ENCODE results near the gene ENPP3.

ENPP3 gene

GRCh38 chr6:131782764-131783163, 145.7 kb downstream of the ENPP3 start:
- no peaks in the 10 kb centered on the region for H3K36me3 ChIP-seq (ENCODE audit: low read length)
- H4K20me1 ChIP-seq (ENCODE audit: low read depth, low read length) = no peaks in the 10 kb centered on the region
- no peak for TF ChIP-seq EZH2phosphoT487 (conservative IDR thresholded peaks at IDR 0.05; ENCODE audit: low read length)
- TF ChIP-seq CTCF (IDR thresholded peaks at IDR 0.05; ENCODE audit: insufficient read depth, low read length, poor library complexity, severe bottlenecking) = no peak
- no peaks in the 10 kb centered on the region for H3K79me2 ChIP-seq (ENCODE audit: insufficient read depth, low read length)
- H3K9ac ChIP-seq (ENCODE audit: low read length) = no peak overlapping the region
- H3K9me3 ChIP-seq (ENCODE audit: insufficient read depth, low read length) = no peaks in the 10 kb centered on the region
- H3K4me3 ChIP-seq (ENCODE audit: insufficient read depth, low read length, poor library complexity, severe bottlenecking) = no peak overlapping the region
- no peaks in the 10 kb centered on the region for H3K27me3 ChIP-seq (ENCODE audit: low read length)
- no peaks in the 10 kb centered on the region for H3K9me2 ChIP-seq (replicated peaks; ENCODE audit: insufficient read depth, low read length)
- no peak overlapping the region for H2AFZ ChIP-seq (ENCODE audit: low read depth, low read length, severe bottlenecking)
- H3F3A ChIP-seq (ENCODE audit: insufficient read depth) = no peaks in the 10 kb centered on the region
- no peak overlapping the region for H3K27ac ChIP-seq (ENCODE audit: low read depth, low read length)
- H3K4me2 ChIP-seq (ENCODE audit: low read depth, low read length, poor library complexity, severe bottlenecking) = no peak overlapping the region

GRCh38 chr6:131784561-131784960, 147.5 kb downstream of the ENPP3 start:
- Histone ChIP-seq H3K4me3 (ENCODE audit: insufficient read depth, low read length, poor library complexity, severe bottlenecking) (no peak overlapping the region), H3K9me3 (ENCODE audit: insufficient read depth, low read length) (no peaks in the 10 kb centered on the region), H3K79me2 (ENCODE audit: insufficient read depth, low read length) (no peaks in the 10 kb centered on the region), H4K20me1 (ENCODE audit: low read depth, low read length) (no peaks in the 10 kb centered on the region), H3K9ac (ENCODE audit: low read length) (no peak overlapping the region), H3K4me2 (ENCODE audit: low read depth, low read length, poor library complexity, severe bottlenecking) (no peak overlapping the region), H3K9me2 (replicated peaks; ENCODE audit: insufficient read depth, low read length) (no peaks in the 10 kb centered on the region), H3K27me3 (ENCODE audit: low read length) (no peaks in the 10 kb centered on the region), H2AFZ (ENCODE audit: low read depth, low read length, severe bottlenecking) (no peak overlapping the region), H3K27ac (ENCODE audit: low read depth, low read length) (no peak overlapping the region), H3F3A (ENCODE audit: insufficient read depth) (no peaks in the 10 kb centered on the region), H3K36me3 (ENCODE audit: low read length) (no peaks in the 10 kb centered on the region)
- TF ChIP-seq EZH2phosphoT487 (conservative IDR thresholded peaks at IDR 0.05; ENCODE audit: low read length) (no peak), CTCF (IDR thresholded peaks at IDR 0.05; ENCODE audit: insufficient read depth, low read length, poor library complexity, severe bottlenecking) (no peak)

- TF ChIP-seq CTCF (IDR thresholded peaks at IDR 0.05; ENCODE audit: insufficient read depth, low read length, poor library complexity, severe bottlenecking) (no peak), EZH2phosphoT487 (conservative IDR thresholded peaks at IDR 0.05; ENCODE audit: low read length) (no peak)
- no peak overlapping the region for H2AFZ ChIP-seq (ENCODE audit: low read depth, low read length, severe bottlenecking)
Observed at GRCh38 chr6:131787079-131787478, 150.0 kb downstream of the ENPP3 start.

More at GRCh38 chr6:131787079-131787478, 150.0 kb downstream of the ENPP3 start:
- H3K4me2 ChIP-seq (ENCODE audit: low read depth, low read length, poor library complexity, severe bottlenecking) = no peak overlapping the region
- H3F3A ChIP-seq (ENCODE audit: insufficient read depth) = no peaks in the 10 kb centered on the region
- no peaks in the 10 kb centered on the region for H4K20me1 ChIP-seq (ENCODE audit: low read depth, low read length)
- H3K27ac ChIP-seq (ENCODE audit: low read depth, low read length) = no peak overlapping the region
- H3K27me3 ChIP-seq (ENCODE audit: low read length) = no peaks in the 10 kb centered on the region
- no peak overlapping the region for H3K9ac ChIP-seq (ENCODE audit: low read length)
- no peaks in the 10 kb centered on the region for H3K9me2 ChIP-seq (replicated peaks; ENCODE audit: insufficient read depth, low read length)
- H3K79me2 ChIP-seq (ENCODE audit: insufficient read depth, low read length) = no peaks in the 10 kb centered on the region
- H3K36me3 ChIP-seq (ENCODE audit: low read length) = no peaks in the 10 kb centered on the region
- H3K9me3 ChIP-seq (ENCODE audit: insufficient read depth, low read length) = no peaks in the 10 kb centered on the region
- no peak overlapping the region for H3K4me3 ChIP-seq (ENCODE audit: insufficient read depth, low read length, poor library complexity, severe bottlenecking)
